SJSA1 (cell line): ENCODE measurements around the gene ATL2. TPM values are rescaled to one million over a fixed set of nuclear protein-coding genes. Genes with fewer than 3 reads are reported as not detected.
"Not testable (repeated sequence)": the region's sequence is repeated elsewhere in the genome, so short reads cannot be mapped to it uniquely, and the experiment has no call there.

Experiments used
- DNase-seq, 2 experiments: peaks; one replicate each; pipeline ENCODE4 v3.0.0-alpha.2; 2015 to 2020; ENCODE audit warnings: low spot score in 2 of 2, low read depth in 1 of 2
- H3K27ac ChIP-seq: fragments of 250-450 bp; sonication (Bioruptor Pico); 2 replicates; pipeline ENCODE4 v1.5.1; 2020; ENCODE audit warnings: mild to moderate bottlenecking, moderate library complexity
- H3K27me3 ChIP-seq: fragments of 250-450 bp; sonication (Bioruptor Pico); replicated peaks from 2 replicates; pipeline ENCODE4 v1.5.1; 2020; ENCODE audit warnings: mild to moderate bottlenecking, moderate library complexity
- H3K36me3 ChIP-seq: fragments of 250-450 bp; sonication (Bioruptor Pico); 2 replicates; pipeline ENCODE4 v1.5.1; 2020; ENCODE audit warnings: mild to moderate bottlenecking
- H3K4me1 ChIP-seq: fragments of 250-450 bp; sonication (Bioruptor Pico); replicated peaks from 2 replicates; pipeline ENCODE4 v1.6.1; 2021; ENCODE audit warnings: mild to moderate bottlenecking
- H3K4me3 ChIP-seq: fragments of 250-450 bp; sonication (Bioruptor Pico); 2 replicates; pipeline ENCODE4 v1.5.1; 2020; ENCODE audit warnings: mild to moderate bottlenecking
- H3K9me3 ChIP-seq: fragments of 250-450 bp; sonication (Bioruptor Pico); replicated peaks from 2 replicates; pipeline ENCODE4 v1.5.1; 2020; ENCODE audit warnings: mild to moderate bottlenecking
- total RNA-seq: library from RNA; depleted of rRNA; stranded (reverse); fragments of >200 nt; shearing (Covaris generic); gene quantifications from 2 replicates; pipeline ENCODE4 v1.2.3, GENCODE V29; 2014

The ATL2 gene
- total RNA-seq, 1 experiment from 2014 or later, result 121 TPM

- Histone ChIP-seq H3K9me3 (no peaks in the 10 kb centered on the region; the same call in none of the 2 replicates), H3K4me1 (0 out of 2 replicates have a peak, but pooled peaks cover 6% of the 10 kb centered on the region), H3K4me3 (no peak overlapping the region), H3K27ac (no peak overlapping the region), H3K36me3 (no peaks in the 10 kb centered on the region), H3K27me3 (no peaks in the 10 kb centered on the region)
- DNase-seq, result no peak
Measured at GRCh38 chr2:38268001-38268400, 109.1 kb downstream of the ATL2 start.

GRCh38 chr2:38267270-38267925 lies 109.7 kb downstream of the ATL2 start:
- H3K27ac ChIP-seq, result no peak overlapping the region
- H3K27me3 ChIP-seq, result no peaks in the 10 kb centered on the region
- no peaks in the 10 kb centered on the region for H3K36me3 ChIP-seq
- DNase-seq, result no peak
- H3K4me1 ChIP-seq, result 0 out of 2 replicates have a peak, but pooled peaks cover 6% of the 10 kb centered on the region
- no peak overlapping the region for H3K4me3 ChIP-seq
- H3K9me3 ChIP-seq, result no peaks in the 10 kb centered on the region; the same call in none of the 2 replicates

- DNase-seq, result no peak
- Histone ChIP-seq H3K4me1 (0 out of 2 replicates have a peak, but pooled peaks cover 6% of the 10 kb centered on the region), H3K27ac (no peak overlapping the region), H3K36me3 (no peaks in the 10 kb centered on the region), H3K4me3 (no peak overlapping the region), H3K27me3 (no peaks in the 10 kb centered on the region), H3K9me3 (no peaks in the 10 kb centered on the region; the same call in none of the 2 replicates)
Measured at GRCh38 chr2:38266382-38267061, 110.6 kb downstream of the ATL2 start.

GRCh38 chr2:38265461-38265860 lies 111.6 kb downstream of the ATL2 start:
- H3K27me3 ChIP-seq, result no peaks in the 10 kb centered on the region
- no peak for DNase-seq

GRCh38 chr2:38264396-38265221 lies 112.5 kb downstream of the ATL2 start:
- no peak overlapping the region for H3K27ac ChIP-seq
- no peak overlapping the region for H3K4me3 ChIP-seq
- H3K9me3 ChIP-seq, result no peaks in the 10 kb centered on the region; the same call in none of the 2 replicates
- no peaks in the 10 kb centered on the region for H3K36me3 ChIP-seq
- DNase-seq, result peak in 1 of 2 experiments; percentile 18
- H3K4me1 ChIP-seq, result 0 out of 2 replicates have a peak, but pooled peaks cover 6% of the 10 kb centered on the region
- H3K27me3 ChIP-seq, result no peaks in the 10 kb centered on the region

More at GRCh38 chr2:38265461-38265860, 111.6 kb downstream of the ATL2 start:
- no peak overlapping the region for H3K4me3 ChIP-seq
- H3K9me3 ChIP-seq, result no peaks in the 10 kb centered on the region; the same call in none of the 2 replicates
- H3K4me1 ChIP-seq, result 0 out of 2 replicates have a peak, but pooled peaks cover 6% of the 10 kb centered on the region
- H3K36me3 ChIP-seq, result no peaks in the 10 kb centered on the region
- H3K27ac ChIP-seq, result no peak overlapping the region

GRCh38 chr2:38263293-38263692 lies 113.8 kb downstream of the ATL2 start:
- H3K36me3 ChIP-seq, result no peaks in the 10 kb centered on the region
- no peak overlapping the region for H3K27ac ChIP-seq
- H3K4me3 ChIP-seq, result no peak overlapping the region
- no peak for DNase-seq
- 0 out of 2 replicates have a peak, but pooled peaks cover 6% of the 10 kb centered on the region for H3K4me1 ChIP-seq
- H3K9me3 ChIP-seq, result no peaks in the 10 kb centered on the region; the same call in none of the 2 replicates
- H3K27me3 ChIP-seq, result no peaks in the 10 kb centered on the region

- no peaks in the 10 kb centered on the region for H3K27me3 ChIP-seq
- H3K36me3 ChIP-seq, result no peaks in the 10 kb centered on the region
- no peak for DNase-seq
Measured at GRCh38 chr2:38262069-38262871, 114.8 kb downstream of the ATL2 start.

GRCh38 chr2:38261569-38262068 lies 115.5 kb downstream of the ATL2 start:
- no peak for DNase-seq
- Histone ChIP-seq H3K27me3 (no peaks in the 10 kb centered on the region), H3K36me3 (no peaks in the 10 kb centered on the region), H3K9me3 (no peaks in the 10 kb centered on the region; the same call in none of the 2 replicates), H3K4me1 (0 out of 2 replicates have a peak, but pooled peaks cover 6% of the 10 kb centered on the region), H3K27ac (no peak overlapping the region), H3K4me3 (no peak overlapping the region)

More at GRCh38 chr2:38262069-38262871, 114.8 kb downstream of the ATL2 start:
- Histone ChIP-seq H3K4me1 (0 out of 2 replicates have a peak, but pooled peaks cover 6% of the 10 kb centered on the region), H3K4me3 (no peak overlapping the region), H3K27ac (no peak overlapping the region), H3K9me3 (no peaks in the 10 kb centered on the region; the same call in none of the 2 replicates)

- Histone ChIP-seq H3K9me3 (no peaks in the 10 kb centered on the region; the same call in 1 of the 2 replicates), H3K36me3 (no peaks in the 10 kb centered on the region), H3K4me3 (peak overlapping the region; percentile 13), H3K27me3 (no peaks in the 10 kb centered on the region), H3K4me1 (0 out of 2 replicates have a peak, but pooled peaks cover 7% of the 10 kb centered on the region), H3K27ac (peak overlapping the region; percentile 38)
- no peak for DNase-seq
Measured at GRCh38 chr2:38260972-38261371, 116.1 kb downstream of the ATL2 start.

- DNase-seq, result peak in 1 of 2 experiments; percentile 19
- Histone ChIP-seq H3K4me1 (0 out of 2 replicates have a peak, but pooled peaks cover 11% of the 10 kb centered on the region), H3K4me3 (peak overlapping the region; percentile 13), H3K9me3 (no peaks in the 10 kb centered on the region; the same call in 1 of the 2 replicates), H3K27ac (peak overlapping the region; percentile 38), H3K36me3 (no peaks in the 10 kb centered on the region), H3K27me3 (no peaks in the 10 kb centered on the region)
Measured at GRCh38 chr2:38260469-38260868, 116.6 kb downstream of the ATL2 start.

GRCh38 chr2:38259311-38259710 lies 117.8 kb downstream of the ATL2 start:
- no peaks in the 10 kb centered on the region for H3K36me3 ChIP-seq
- H3K4me3 ChIP-seq, result no peak overlapping the region
- no peak overlapping the region for H3K27ac ChIP-seq
- DNase-seq, result no peak
- no peaks in the 10 kb centered on the region for H3K9me3 ChIP-seq
- H3K4me1 ChIP-seq, result 0 out of 2 replicates have a peak, but pooled peaks cover 11% of the 10 kb centered on the region
- no peaks in the 10 kb centered on the region for H3K27me3 ChIP-seq

- H3K4me1 ChIP-seq, H3K27ac ChIP-seq, H3K4me3 ChIP-seq: not testable (repeated sequence)
Measured at GRCh38 chr2:38257680-38258079, 119.4 kb downstream of the ATL2 start.

More at GRCh38 chr2:38257680-38258079, 119.4 kb downstream of the ATL2 start:
- not testable (repeated sequence) for H3K9me3 ChIP-seq, DNase-seq, H3K36me3 ChIP-seq, H3K27me3 ChIP-seq
